ENCODE data around the gene APOLD1. TPM values are rescaled to one million over a fixed set of nuclear protein-coding genes. Genes with fewer than 3 reads are reported as not detected.
A peak's percentile ranks its signal among the peaks of the same experiment; 100 is the strongest.

APOLD1 gene
- total RNA-seq, 1 donor from 2014 or later, result 22.0 TPM

- DNase-seq, result no peak
- intact Hi-C loops (cut with micrococcal nuclease), result no loop called here
- H3K27ac ChIP-seq (replicated peaks), result peak overlapping the region; percentile 60
- no peaks in the 10 kb centered on the region for H3K9me3 ChIP-seq (replicated peaks)
- peaks cover 11% of the 10 kb centered on the region for H3K4me1 ChIP-seq
- H3K27me3 ChIP-seq (ENCODE audit: low read depth), result no peaks in the 10 kb centered on the region
- no peak overlapping the region for H3K4me3 ChIP-seq
- no peaks in the 10 kb centered on the region for H3K36me3 ChIP-seq
- TF ChIP-seq, protein P1, sequence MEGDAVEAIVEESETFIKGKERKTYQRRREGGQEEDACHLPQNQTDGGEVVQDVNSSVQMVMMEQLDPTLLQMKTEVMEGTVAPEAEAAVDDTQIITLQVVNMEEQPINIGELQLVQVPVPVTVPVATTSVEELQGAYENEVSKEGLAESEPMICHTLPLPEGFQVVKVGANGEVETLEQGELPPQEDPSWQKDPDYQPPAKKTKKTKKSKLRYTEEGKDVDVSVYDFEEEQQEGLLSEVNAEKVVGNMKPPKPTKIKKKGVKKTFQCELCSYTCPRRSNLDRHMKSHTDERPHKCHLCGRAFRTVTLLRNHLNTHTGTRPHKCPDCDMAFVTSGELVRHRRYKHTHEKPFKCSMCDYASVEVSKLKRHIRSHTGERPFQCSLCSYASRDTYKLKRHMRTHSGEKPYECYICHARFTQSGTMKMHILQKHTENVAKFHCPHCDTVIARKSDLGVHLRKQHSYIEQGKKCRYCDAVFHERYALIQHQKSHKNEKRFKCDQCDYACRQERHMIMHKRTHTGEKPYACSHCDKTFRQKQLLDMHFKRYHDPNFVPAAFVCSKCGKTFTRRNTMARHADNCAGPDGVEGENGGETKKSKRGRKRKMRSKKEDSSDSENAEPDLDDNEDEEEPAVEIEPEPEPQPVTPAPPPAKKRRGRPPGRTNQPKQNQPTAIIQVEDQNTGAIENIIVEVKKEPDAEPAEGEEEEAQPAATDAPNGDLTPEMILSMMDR (IDR thresholded peaks at IDR 0.05; ENCODE audit: borderline replicate concordance), result no peak
These were observed 39.8 kb upstream of the APOLD1 start for GRCh38 chr12:12745576-12746211.

DNA sequence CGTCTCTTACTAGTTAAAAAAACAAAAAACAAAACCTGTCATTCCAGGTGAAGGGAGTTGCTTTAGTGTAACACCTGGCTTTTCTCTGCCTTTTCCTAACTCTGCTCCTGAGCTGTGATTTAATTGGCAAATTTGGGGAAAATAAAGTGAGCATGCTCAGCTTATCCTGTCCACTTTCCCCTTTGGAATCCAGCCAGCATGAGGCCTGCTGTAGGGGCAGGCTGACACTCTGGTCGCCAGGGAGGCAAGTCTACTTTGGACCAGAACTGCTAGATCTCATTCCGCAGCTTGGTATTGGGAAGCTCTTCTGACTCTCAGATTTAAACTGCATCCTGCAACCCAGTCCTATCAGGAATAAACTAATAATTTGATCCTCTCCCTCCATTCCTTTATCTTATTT is 38.2 kb upstream of the APOLD1 start:
- H3K4me3 ChIP-seq, result no peak overlapping the region
- no peak for DNase-seq
- H3K36me3 ChIP-seq, result no peaks in the 10 kb centered on the region
- no peaks in the 10 kb centered on the region for H3K4me1 ChIP-seq
- no peaks in the 10 kb centered on the region for H3K27me3 ChIP-seq (ENCODE audit: low read depth)
- H3K27ac ChIP-seq (replicated peaks), result no peak overlapping the region
- intact Hi-C loops (cut with micrococcal nuclease), result no loop called here
- no peaks in the 10 kb centered on the region for H3K9me3 ChIP-seq (replicated peaks)
- TF ChIP-seq, protein P1 (IDR thresholded peaks at IDR 0.05; ENCODE audit: borderline replicate concordance), result no peak

DNA sequence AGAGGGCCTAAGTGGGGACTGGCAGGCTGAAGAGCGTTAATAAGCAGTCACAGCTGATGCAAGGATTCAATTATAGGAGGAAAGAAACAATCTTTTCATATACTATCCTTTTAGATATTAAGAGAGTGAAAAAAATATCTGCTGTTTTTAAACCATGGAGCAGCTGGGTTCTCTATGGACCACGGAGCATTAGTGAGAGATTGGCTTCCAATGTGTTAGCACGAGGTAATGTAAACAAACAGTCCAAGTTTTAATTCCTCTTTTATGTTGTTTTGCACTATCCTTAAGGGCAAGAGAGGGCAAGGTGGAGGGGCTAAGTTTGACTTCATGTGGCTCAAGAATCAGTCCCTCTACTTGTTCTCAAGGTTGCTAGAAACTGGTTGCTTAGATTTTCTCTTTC is 37.4 kb upstream of the APOLD1 start:
- no peaks in the 10 kb centered on the region for H3K36me3 ChIP-seq
- H3K9me3 ChIP-seq (replicated peaks), result no peaks in the 10 kb centered on the region
- no peaks in the 10 kb centered on the region for H3K4me1 ChIP-seq
- TF ChIP-seq, protein P1 (IDR thresholded peaks at IDR 0.05; ENCODE audit: borderline replicate concordance), result no peak
- intact Hi-C loops (cut with micrococcal nuclease), result no loop called here
- no peak overlapping the region for H3K4me3 ChIP-seq
- no peaks in the 10 kb centered on the region for H3K27me3 ChIP-seq (ENCODE audit: low read depth)
- DNase-seq, result no peak
- H3K27ac ChIP-seq (replicated peaks), result no peak overlapping the region

GRCh38 chr12:12749433-12749832 is 36.0 kb upstream of the APOLD1 start:
- Histone ChIP-seq H3K36me3 (no peaks in the 10 kb centered on the region), H3K27ac (replicated peaks) (no peak overlapping the region), H3K27me3 (ENCODE audit: low read depth) (no peaks in the 10 kb centered on the region), H3K4me3 (peak overlapping the region; percentile 42), H3K4me1 (no peaks in the 10 kb centered on the region), H3K9me3 (replicated peaks) (no peaks in the 10 kb centered on the region)
- no peak for DNase-seq
- intact Hi-C loops (cut with micrococcal nuclease), result no loop called here
- TF ChIP-seq, protein P1 (IDR thresholded peaks at IDR 0.05; ENCODE audit: borderline replicate concordance), result no peak

DNA sequence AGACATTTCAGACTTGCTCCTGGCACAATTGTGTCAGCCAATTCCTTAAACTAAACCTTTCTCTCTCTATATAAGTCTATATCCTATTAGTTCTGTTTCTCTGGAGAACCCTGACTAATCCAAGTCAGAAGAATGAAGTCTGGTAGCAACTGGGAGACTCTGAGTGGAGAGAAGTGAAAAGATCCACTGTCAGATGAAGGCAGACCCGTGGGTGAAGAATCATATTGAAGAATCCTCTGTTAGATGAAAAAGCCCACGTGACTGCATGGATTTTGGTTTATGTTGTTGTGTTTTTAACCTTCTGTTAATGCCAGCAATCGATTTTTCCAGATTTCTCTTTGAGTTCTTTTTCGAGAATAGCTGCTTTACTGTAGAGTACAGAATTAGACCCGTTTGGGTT is 29.5 kb upstream of the APOLD1 start:
- no peaks in the 10 kb centered on the region for H3K9me3 ChIP-seq (replicated peaks)
- TF ChIP-seq, protein P1 (IDR thresholded peaks at IDR 0.05; ENCODE audit: borderline replicate concordance), result no peak
- H3K4me1 ChIP-seq, result no peaks in the 10 kb centered on the region
- no peak overlapping the region for H3K27ac ChIP-seq (replicated peaks)
- intact Hi-C loops (cut with micrococcal nuclease), result no loop called here
- DNase-seq, result no peak
- no peaks in the 10 kb centered on the region for H3K36me3 ChIP-seq
- H3K27me3 ChIP-seq (ENCODE audit: low read depth), result no peaks in the 10 kb centered on the region
- no peak overlapping the region for H3K4me3 ChIP-seq

Data from left ventricle myocardium inferior (tissue), 1 donor.